Glutamatergic neuron (in vitro differentiated cells): Measurements from ENCODE around the gene EGR1. TPM values are rescaled to one million over a fixed set of nuclear protein-coding genes. Genes with fewer than 3 reads are reported as not detected.

Experiments
- DNase-seq: peaks from one replicate; pipeline ENCODE4 v3.0.0; 2022
- H3K27ac Mint-ChIP-seq: one replicate; pipeline ENCODE4 v1.8.0; 2020; ENCODE audit warnings: mild to moderate bottlenecking, mixed read lengths, inconsistent platforms; ENCODE audit not compliant: unreplicated experiment
- H3K27me3 Mint-ChIP-seq: one replicate; pipeline ENCODE4 v1.8.0; 2020; ENCODE audit warnings: mild to moderate bottlenecking, moderate library complexity, mixed read lengths, inconsistent platforms; ENCODE audit not compliant: unreplicated experiment
- H3K36me3 Mint-ChIP-seq: one replicate; pipeline ENCODE4 v1.8.0; 2020; ENCODE audit warnings: mild to moderate bottlenecking, mixed read lengths, inconsistent platforms; ENCODE audit not compliant: unreplicated experiment
- H3K4me1 Mint-ChIP-seq: one replicate; pipeline ENCODE4 v1.8.0; 2020; ENCODE audit warnings: mild to moderate bottlenecking, low read depth, mixed read lengths, inconsistent platforms; ENCODE audit not compliant: unreplicated experiment
- H3K4me3 Mint-ChIP-seq: one replicate; pipeline ENCODE4 v1.8.0; 2020; ENCODE audit warnings: mild to moderate bottlenecking, mixed read lengths, inconsistent platforms; ENCODE audit not compliant: unreplicated experiment
- H3K9me3 Mint-ChIP-seq: one replicate; pipeline ENCODE4 v1.8.0; 2020; ENCODE audit warnings: mild to moderate bottlenecking, moderate library complexity, mixed read lengths, inconsistent platforms; ENCODE audit not compliant: unreplicated experiment
- CTCF ChIP-seq: fragments of 200-600 bp; sonication (generic); IDR thresholded peaks from one replicate; pipeline ENCODE4 v1.5.0; 2021; ENCODE audit not compliant: partially characterized antibody, unreplicated experiment
- total RNA-seq: library from RNA; stranded (reverse); fragmentation: NEBNext Ultra II Directional; extraction: Animal tissue kit (Norgen Biotek cat#: 25700); gene quantifications from one replicate; pipeline ENCODE4 v1.2.1, GENCODE V29; 2021; ENCODE audit not compliant: unreplicated experiment

EGR1 gene
- total RNA-seq, 1 donor from 2014 or later, result 1.3 TPM

- DNase-seq, result no peak
- Mint-ChIP-seq H3K4me3 (peak overlapping the region; percentile 18), H3K9me3 (peaks cover 5% of the 10 kb centered on the region), H3K36me3 (peaks cover 5% of the 10 kb centered on the region), H3K27me3 (peaks cover 15% of the 10 kb centered on the region), H3K27ac (peak overlapping the region; percentile 11), H3K4me1 (no peaks in the 10 kb centered on the region)
- TF ChIP-seq CTCF, result no peak
These were observed 2.4 kb downstream of the EGR1 start for GRCh38 chr5:138467711-138468132.

- Mint-ChIP-seq H3K9me3 (peaks cover 5% of the 10 kb centered on the region), H3K4me1 (no peaks in the 10 kb centered on the region), H3K36me3 (peaks cover 5% of the 10 kb centered on the region), H3K27ac (no peak overlapping the region), H3K27me3 (peaks cover 15% of the 10 kb centered on the region), H3K4me3 (peak overlapping the region; percentile 18)
- TF ChIP-seq CTCF, result no peak
- no peak for DNase-seq
These were observed 3.1 kb downstream of the EGR1 start for GRCh38 chr5:138468133-138468965.

GRCh38 chr5:138468966-138469539, 3.8 kb downstream of the EGR1 start:
- Mint-ChIP-seq H3K27me3 (peaks cover 15% of the 10 kb centered on the region), H3K9me3 (peaks cover 5% of the 10 kb centered on the region), H3K4me1 (no peaks in the 10 kb centered on the region), H3K4me3 (no peak overlapping the region), H3K36me3 (peaks cover 5% of the 10 kb centered on the region), H3K27ac (no peak overlapping the region)
- DNase-seq, result no peak
- TF ChIP-seq CTCF, result no peak

- no peak overlapping the region for H3K4me3 Mint-ChIP-seq
- DNase-seq, result no peak
- H3K27ac Mint-ChIP-seq, result no peak overlapping the region
- peaks cover 13% of the 10 kb centered on the region for H3K27me3 Mint-ChIP-seq
- peaks cover 5% of the 10 kb centered on the region for H3K9me3 Mint-ChIP-seq
- no peak for TF ChIP-seq CTCF
- H3K36me3 Mint-ChIP-seq, result peaks cover 5% of the 10 kb centered on the region
- H3K4me1 Mint-ChIP-seq, result no peaks in the 10 kb centered on the region
These were observed 4.5 kb downstream of the EGR1 start for GRCh38 chr5:138469540-138470321.
